CD4-positive, alpha-beta T cell treated with Interleukin-6 for 4 hours (primary cell): ENCODE measurements around the gene ATN1.
"Not testable (repeated sequence)": the region's sequence is repeated elsewhere in the genome, so short reads cannot be mapped to it uniquely, and the experiment has no call there.

ENCODE experiments used
- DNase-seq: peaks from one replicate; pipeline ENCODE4 v3.0.0-alpha.2; 2020; ENCODE audit warnings: mixed read lengths

ATN1 gene

GRCh38 chr12:6905414-6906040 is 22.2 kb upstream of the ATN1 start:
- no peak for DNase-seq

GRCh38 chr12:6908141-6908540 is 19.6 kb upstream of the ATN1 start:
- not testable (repeated sequence) for DNase-seq

GRCh38 chr12:6909421-6910145 is 18.2 kb upstream of the ATN1 start:
- DNase-seq = no peak

- no peak for DNase-seq
Measured at GRCh38 chr12:6912164-6912935, 15.4 kb upstream of the ATN1 start.

- peak; percentile 92 for DNase-seq
Measured at GRCh38 chr12:6914246-6914946, 13.4 kb upstream of the ATN1 start, which contains the start of gene ENO2. TSS of gene ENO2 (plus strand) at chr12:6914580. CDS start at chr12:6915833, 1,253 bp downstream.

GRCh38 chr12:6914947-6915788 is 12.6 kb upstream of the ATN1 start:
- no peak for DNase-seq

- DNase-seq = no peak
Measured at GRCh38 chr12:6915789-6916285, 11.9 kb upstream of the ATN1 start.

GRCh38 chr12:6916426-6917200 is 11.1 kb upstream of the ATN1 start:
- no peak for DNase-seq

- no peak for DNase-seq
Measured at GRCh38 chr12:6917491-6918231, 10.1 kb upstream of the ATN1 start.

- no peak for DNase-seq
Measured at GRCh38 chr12:6919588-6919987, 8.2 kb upstream of the ATN1 start.

GRCh38 chr12:6921539-6921938 is 6.2 kb upstream of the ATN1 start:
- no peak for DNase-seq

GRCh38 chr12:6921996-6922946 is 5.5 kb upstream of the ATN1 start:
- no peak for DNase-seq

GRCh38 chr12:6923003-6923732 is 4.6 kb upstream of the ATN1 start:
- DNase-seq = no peak

GRCh38 chr12:6923851-6924250 is 3.9 kb upstream of the ATN1 start:
- no peak for DNase-seq

- DNase-seq = no peak
Measured at GRCh38 chr12:6925239-6925539, 2.6 kb upstream of the ATN1 start.

GRCh38 chr12:6925540-6926279 is 2.0 kb upstream of the ATN1 start:
- no peak for DNase-seq

GRCh38 chr12:6928022-6928702 is 403 bp downstream of the ATN1 start:
- peak; percentile 32 for DNase-seq
